AG09309 (cell line): ENCODE results near the gene VSTM5.
"Not testable (repeated sequence)": the region's sequence is repeated elsewhere in the genome, so short reads cannot be mapped to it uniquely, and the experiment has no call there.

ENCODE experiments used
- DNase-seq: peaks from one replicate; pipeline ENCODE4 v3.0.0-alpha.2; 2010; ENCODE audit warnings: low read depth
- H3K4me3 ChIP-seq: 2 replicates; pipeline ENCODE4 v1.5.1; 2011; ENCODE audit warnings: mild to moderate bottlenecking, low read depth, low read length, moderate library complexity; ENCODE audit not compliant: control insufficient read depth
- TF ChIP-seq, protein P1 (sequence below): IDR thresholded peaks from 2 replicates; pipeline ENCODE4 v1.5.1; 2011; ENCODE audit warnings: mild to moderate bottlenecking, low read depth, low read length, inconsistent platforms; ENCODE audit not compliant: insufficient read depth, control insufficient read depth; ENCODE audit errors: missing control alignments

Gene VSTM5

DNA sequence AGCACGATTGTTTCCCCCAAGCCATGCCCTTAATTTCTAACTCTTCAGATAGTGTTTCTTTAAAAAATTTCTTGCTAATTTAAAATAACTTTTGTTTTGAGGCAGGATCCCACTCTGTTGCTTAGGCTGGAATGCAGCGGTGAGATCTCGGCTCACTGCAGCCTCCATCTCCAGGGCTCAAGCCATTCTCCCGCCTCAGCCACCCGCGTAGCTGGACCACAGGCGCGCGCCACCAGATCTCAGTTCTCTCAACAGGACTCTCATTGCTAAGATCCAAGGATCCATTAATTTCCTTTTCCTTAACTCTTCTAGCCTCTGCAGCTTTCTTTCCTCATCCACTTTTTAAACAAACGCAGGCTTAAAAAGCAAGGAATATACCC lies 66.7 kb downstream of the VSTM5 start:
- TF ChIP-seq, protein P1, sequence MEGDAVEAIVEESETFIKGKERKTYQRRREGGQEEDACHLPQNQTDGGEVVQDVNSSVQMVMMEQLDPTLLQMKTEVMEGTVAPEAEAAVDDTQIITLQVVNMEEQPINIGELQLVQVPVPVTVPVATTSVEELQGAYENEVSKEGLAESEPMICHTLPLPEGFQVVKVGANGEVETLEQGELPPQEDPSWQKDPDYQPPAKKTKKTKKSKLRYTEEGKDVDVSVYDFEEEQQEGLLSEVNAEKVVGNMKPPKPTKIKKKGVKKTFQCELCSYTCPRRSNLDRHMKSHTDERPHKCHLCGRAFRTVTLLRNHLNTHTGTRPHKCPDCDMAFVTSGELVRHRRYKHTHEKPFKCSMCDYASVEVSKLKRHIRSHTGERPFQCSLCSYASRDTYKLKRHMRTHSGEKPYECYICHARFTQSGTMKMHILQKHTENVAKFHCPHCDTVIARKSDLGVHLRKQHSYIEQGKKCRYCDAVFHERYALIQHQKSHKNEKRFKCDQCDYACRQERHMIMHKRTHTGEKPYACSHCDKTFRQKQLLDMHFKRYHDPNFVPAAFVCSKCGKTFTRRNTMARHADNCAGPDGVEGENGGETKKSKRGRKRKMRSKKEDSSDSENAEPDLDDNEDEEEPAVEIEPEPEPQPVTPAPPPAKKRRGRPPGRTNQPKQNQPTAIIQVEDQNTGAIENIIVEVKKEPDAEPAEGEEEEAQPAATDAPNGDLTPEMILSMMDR = no peak
- H3K4me3 ChIP-seq = peak overlapping the region; percentile 91
- DNase-seq = no peak

DNA sequence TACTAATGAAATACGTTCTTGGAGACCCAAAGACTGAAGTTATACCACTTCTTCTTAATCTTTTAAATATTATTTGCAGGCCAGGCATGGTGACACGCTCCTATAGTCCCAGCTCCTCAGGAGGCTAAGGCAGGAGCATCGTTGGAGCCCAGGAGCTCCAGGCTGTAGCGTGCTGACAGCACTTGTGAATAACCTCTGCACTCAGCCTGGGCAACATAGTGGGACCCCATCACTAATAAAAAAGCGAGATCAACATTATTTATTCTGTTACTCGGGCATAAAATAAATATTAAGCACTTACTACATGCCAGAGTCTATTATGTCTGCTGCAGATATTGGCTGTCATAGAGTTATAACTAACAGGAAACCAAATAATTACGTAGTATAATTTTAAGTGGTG lies 67.1 kb downstream of the VSTM5 start:
- peak overlapping the region; percentile 91 for H3K4me3 ChIP-seq
- DNase-seq = no peak
- TF ChIP-seq, protein P1 = no peak

DNA sequence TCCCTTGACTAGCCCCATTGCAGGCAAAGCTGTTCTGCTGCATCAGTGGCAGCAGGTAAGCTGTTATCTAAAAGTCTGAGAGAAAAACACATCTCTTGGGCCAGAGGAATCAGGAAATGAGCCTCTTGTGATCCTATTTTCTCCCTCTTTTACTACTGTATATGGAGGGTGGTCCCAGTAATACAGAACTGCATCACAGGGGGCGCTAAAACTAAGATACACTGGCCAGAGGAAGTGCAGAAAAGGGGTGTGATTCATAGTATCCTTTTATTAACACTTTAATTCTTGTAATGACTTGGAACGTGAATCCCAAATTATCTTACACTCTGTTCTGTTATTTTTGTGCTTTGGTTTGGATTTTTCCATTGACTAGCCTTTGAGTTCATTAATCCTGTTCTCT lies 75.1 kb downstream of the VSTM5 start:
- TF ChIP-seq, protein P1 = peak; percentile 5
- no peak for DNase-seq

DNA sequence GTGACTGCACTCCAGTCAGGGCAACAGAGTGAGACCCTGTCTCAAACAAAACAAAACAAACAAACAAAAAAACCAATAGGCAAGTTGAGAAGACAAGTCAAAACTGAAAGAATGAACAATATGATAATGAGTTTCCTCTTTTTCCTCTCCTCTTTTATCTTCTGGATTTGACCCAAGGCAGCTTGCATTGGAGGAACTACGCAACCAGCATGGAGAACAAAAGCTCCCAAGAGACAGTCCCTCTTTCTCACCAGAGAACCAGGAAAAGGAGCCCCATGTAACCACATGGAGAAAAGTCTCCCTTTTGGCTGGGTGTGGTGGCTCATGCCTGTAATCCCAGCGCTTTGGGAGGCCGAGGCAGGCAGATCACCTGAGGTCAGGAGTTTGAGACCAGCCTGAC lies 75.9 kb downstream of the VSTM5 start:
- not testable (repeated sequence) for H3K4me3 ChIP-seq, DNase-seq

More for the DNA sequence above, 75.1 kb downstream of the VSTM5 start:
- H3K4me3 ChIP-seq = no peak overlapping the region

DNA sequence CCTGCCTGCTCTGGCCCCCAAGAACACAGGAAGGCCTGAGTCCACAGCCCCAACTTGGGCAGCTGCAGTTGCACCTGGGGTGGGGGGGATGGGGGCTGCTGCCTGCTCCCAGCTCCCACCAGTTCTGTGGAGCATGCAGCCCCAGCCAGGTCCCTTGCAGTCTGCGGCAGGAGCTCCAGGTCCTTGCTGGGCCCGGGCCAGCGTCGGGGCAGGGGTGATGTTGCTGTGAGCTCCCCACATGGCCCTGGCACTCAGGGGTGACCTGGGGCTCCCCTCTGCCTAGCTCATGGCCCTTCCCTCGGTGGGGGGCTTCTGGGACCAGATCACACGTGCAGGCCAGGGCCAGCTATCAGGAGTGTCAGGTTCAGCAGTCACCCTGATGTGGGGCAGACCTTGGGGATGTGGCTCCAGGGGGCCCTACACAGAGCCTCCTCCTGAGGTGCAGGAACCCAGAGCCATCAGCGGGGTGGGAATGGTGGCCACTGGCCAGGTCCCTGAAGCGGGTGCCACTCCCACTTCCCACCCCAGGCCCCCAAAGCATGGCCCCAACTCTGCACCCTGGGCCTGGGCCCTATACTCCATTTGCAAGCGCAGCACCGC lies 76.7 kb downstream of the VSTM5 start:
- TF ChIP-seq, protein P1 = no peak
- DNase-seq = no peak
- no peak overlapping the region for H3K4me3 ChIP-seq

DNA sequence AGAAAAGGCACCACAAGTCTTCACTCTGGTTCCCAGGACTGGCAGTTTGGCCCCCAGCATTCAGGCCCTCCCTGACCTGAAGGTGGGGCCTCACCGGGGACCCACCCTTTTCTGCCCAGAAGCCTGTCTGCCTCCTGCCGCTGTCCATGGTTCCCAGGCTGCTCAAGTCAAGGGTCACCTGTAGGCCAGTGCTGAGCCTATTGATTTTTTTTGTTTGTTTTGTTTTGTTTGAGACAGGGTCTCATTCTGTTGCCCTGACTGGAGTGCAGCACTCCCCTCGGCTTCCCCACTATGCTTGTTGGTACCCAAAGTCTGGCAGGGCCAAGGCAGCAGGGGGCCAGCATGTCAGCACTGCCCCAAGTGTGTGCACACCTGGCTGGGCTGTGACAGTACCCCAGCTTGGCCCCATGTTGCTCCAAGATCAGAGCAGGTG lies 77.4 kb downstream of the VSTM5 start:
- no peak overlapping the region for H3K4me3 ChIP-seq
- TF ChIP-seq, protein P1 = no peak
- DNase-seq = no peak

DNA sequence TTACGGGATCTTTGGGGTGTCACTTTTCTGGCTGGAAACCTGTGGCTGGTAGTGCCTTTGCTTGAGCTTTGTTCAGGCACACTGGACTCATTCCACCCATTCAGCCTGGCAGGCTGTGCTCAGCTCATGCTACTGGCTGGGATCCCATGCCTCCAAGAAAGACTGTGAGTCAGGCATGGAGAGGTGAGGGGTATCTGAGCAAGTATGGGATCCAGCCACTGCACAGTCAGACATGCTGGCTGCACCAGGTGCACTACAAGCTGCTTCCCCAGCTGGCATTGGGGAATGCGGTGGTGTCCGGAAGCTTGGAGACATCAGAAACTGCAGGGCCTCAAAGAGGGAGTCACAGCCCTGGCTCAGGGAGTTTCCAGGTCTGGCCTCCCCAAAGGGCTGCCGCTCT lies 78.3 kb downstream of the VSTM5 start:
- TF ChIP-seq, protein P1 = no peak
- H3K4me3 ChIP-seq = no peak overlapping the region
- DNase-seq = no peak
